HG03159 (cell line): ENCODE data around the gene SMIM30.
"Not testable (repeated sequence)": the region's sequence is repeated elsewhere in the genome, so short reads cannot be mapped to it uniquely, and the experiment has no call there.

Experiments
- ATAC-seq: cut with Tn5 transposase; IDR thresholded peaks from one replicate; pipeline ENCODE4 v1.9.1; 2021; ENCODE audit warnings: mild to moderate bottlenecking, moderate library complexity; ENCODE audit not compliant: unreplicated experiment

The SMIM30 gene, protein sequence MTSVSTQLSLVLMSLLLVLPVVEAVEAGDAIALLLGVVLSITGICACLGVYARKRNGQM

DNA sequence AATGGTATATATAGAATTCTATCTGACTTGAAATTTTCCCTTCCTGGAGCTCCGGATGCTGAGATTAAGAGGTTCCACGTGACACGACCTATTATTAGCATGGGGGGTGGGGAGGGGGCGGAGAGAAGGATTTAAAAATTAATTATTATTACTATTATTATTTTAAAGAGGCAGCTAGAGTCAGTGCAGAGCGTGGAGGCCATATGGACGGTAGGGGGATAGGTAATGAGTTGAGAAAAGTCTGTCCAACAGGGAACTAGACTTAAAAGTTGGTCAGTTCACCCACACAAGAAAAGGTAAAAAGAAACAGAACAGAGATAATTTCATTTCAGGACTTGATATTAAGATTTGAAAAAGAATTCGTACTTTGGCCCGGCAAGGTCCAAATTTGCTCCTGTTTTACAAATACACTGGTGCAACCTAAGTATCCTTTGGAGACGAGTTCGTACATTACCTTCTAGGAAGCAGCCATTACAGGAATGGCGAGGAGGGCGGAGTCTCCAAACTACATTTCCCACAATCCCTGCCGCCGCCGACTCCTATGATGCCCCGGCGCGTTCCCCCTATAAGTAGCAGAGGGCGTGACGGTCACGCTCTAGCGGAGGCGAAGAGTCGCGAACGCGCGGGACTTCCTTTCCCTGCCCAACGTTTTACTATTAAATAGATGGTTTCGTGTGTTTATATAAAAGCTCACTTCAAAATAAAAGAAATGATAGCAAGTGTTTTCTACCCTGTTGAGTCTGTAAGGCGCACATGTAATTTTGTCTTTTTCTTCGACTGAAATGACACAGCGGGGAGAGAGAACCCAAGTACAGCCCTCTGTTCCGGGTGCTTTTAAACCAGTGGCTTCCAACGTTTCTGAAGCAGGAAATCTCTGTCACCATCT lies at the start of gene SMIM30:
TSS of gene SMIM30 (minus strand) at position 481 of the 886 bp plus-strand sequence. CDS start 976 bp downstream, outside the sequence.
- peak; percentile 99 for ATAC-seq

DNA sequence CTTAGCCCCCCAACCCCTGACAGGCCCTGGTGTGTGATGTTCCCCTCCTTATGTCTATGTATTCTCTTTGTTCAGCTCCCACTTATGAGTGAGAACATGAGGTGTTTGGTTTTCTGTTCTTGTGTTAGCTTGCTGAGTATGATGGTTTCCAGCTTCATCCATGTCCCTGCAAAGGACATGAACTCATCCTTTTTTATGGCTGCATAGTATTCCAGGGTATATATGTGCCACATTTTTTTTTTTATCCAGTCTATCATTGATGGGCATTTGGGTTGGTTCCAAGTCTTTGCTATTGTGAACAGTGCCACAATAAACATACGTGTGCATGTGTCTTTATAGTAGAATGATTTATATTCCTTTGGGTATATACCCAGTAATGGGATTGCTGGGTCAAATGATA lies 47.8 kb upstream of the SMIM30 start:
- not testable (repeated sequence) for ATAC-seq

GRCh38 chr7:113161050-113161449 lies 42.7 kb upstream of the SMIM30 start:
- no peak for ATAC-seq

DNA sequence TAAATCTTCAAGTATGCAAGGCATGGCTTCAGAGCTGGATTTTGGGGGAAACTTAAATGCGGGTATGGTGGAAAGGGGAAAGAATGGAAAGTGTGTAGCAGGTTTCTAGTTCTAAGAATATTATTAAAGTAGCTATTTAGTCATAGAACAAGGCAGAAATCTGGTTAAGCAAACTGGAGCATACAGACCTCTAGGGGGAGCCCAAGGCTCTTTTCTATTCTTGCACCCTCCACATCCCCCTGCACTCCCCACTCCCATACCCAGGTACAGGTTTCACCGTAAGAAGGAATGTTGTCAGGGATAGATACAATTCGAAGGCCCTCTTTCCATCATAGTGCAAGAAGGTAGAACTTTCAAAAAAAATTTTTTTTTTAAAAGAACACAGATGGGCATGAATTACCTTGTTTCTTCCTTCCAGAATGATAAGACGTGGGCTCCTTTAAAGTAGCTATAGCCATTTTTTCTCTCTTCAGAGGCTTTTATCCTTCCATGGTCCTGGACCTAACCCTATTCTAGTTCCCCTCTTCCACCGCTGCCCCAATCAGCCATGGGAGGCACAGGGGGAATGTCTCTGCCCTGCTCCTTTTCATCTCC lies 41.5 kb upstream of the SMIM30 start:
- peak; percentile 80 for ATAC-seq

- ATAC-seq = no peak
These were observed 40.4 kb upstream of the SMIM30 start for GRCh38 chr7:113158756-113159155.

DNA sequence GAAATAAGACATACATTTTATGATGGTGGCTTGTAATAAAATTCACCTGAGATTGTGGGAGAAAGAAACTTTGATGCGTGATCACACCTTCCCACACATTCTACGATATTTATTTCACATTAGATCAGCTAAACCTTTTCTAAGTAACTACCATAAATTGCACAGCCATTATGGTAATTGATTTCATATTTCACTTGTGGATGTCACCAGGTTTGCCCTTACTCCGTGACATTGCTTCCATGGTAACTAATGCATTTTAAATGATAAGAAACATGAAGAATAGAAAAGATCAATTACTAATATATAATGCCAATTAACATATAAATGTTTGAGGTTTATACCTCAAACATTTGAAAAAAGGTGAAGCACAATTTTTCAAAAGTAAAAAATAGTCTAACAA lies 35.8 kb upstream of the SMIM30 start:
- ATAC-seq = no peak

GRCh38 chr7:113144817-113145216 lies 26.5 kb upstream of the SMIM30 start:
- no peak for ATAC-seq

DNA sequence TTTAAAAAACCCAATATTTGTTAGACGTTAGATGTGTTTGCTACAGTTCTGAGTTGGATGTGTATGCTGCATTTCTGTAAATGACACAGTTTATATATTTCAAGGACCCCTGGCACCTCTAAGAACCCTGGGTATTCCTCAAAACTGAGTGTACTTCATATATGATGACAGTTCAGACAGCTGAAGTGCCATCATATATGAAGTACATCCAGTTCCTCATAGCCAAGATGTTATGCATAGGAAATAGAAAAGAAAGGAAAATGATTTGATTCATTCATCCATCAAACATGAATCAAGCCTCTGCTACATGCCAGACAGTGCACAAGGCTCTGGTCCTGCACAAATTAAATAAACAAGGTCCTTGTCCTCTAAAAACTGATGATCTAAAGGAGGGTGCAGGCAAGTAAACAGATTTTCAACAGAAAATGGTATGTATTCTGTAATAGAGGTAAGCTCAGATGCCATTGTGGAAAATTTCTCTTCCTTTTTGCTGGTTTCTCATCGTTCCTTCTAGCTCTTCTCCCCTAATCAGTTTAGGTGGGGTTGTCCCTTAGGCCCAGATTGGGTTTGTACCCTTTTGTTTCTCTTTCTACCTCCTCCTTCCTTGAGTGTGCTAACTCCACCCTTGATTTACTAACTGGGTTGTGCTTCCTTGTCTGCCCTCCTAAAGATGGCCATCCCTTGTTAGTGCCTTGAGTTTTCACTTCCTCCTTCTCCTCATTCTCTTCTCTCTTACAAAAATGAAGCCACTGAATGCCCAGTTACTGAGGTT lies 25.3 kb upstream of the SMIM30 start:
- ATAC-seq = peak; percentile 37

GRCh38 chr7:113142385-113143119 lies 24.2 kb upstream of the SMIM30 start:
- peak; percentile 78 for ATAC-seq

- peak; percentile 10 for ATAC-seq
These were observed 23.4 kb upstream of the SMIM30 start for GRCh38 chr7:113141803-113142202.

DNA sequence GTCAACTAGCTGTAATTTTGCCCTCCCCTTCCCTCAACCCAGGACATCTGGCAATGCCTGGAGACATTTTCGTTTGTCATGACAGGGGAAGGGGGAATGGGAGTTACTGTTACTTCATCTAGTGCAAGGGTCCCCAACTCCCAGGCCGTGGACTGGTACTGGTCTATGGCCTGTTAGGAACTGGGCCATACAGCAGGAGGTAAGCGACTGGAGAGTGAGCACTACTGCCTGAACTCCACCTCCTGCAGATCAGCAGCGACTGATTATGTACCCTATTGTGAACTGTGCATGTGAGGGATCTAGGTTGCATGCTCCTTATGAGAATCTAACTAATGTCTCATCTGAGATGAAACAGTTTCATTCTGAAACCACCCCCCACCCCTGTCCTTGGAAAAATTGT lies 22.6 kb upstream of the SMIM30 start:
- no peak for ATAC-seq

GRCh38 chr7:113137241-113137640 lies 18.9 kb upstream of the SMIM30 start:
- no peak for ATAC-seq

GRCh38 chr7:113134025-113134424 lies 15.7 kb upstream of the SMIM30 start:
- no peak for ATAC-seq

DNA sequence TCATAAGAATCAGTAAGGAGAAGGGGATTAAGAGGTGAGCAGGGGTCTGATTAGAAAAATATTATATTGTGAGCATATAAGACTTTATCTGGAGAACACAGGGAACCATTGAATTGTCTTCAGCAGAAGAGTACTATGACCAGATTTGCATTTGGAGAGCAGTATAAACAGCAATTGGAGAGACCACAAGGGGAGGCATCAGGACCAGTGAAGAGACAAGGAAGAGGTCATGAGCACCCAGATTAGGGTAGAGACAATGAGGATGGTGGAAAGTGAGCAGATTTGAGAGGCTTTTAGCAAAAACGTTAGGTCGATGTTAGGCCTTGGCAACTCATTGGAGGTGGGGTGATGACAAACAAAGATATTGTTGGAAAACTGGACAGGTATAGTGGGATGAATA lies 13.0 kb upstream of the SMIM30 start:
- no peak for ATAC-seq

GRCh38 chr7:113128031-113128430 lies 9.7 kb upstream of the SMIM30 start:
- no peak for ATAC-seq

GRCh38 chr7:113125728-113126127 lies 7.4 kb upstream of the SMIM30 start:
- no peak for ATAC-seq

DNA sequence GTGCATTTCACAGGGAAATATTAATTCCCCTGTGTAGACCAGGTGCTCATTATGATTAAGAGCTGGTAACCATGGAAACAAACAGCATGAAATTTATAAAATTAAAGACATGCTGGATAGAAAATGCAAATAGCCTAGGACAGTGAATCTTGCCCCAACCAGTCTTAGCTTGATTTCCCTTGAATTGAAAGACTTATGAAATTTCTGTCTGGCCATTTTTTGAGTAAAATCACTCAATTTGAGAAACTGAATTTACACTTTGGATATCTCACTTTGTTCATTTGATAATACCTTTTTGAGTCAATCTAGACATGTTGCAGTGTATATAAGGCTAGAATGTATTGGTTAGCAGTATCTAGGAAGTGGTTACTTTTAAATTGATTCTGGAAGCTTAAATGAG lies 4.4 kb upstream of the SMIM30 start:
- ATAC-seq = no peak

DNA sequence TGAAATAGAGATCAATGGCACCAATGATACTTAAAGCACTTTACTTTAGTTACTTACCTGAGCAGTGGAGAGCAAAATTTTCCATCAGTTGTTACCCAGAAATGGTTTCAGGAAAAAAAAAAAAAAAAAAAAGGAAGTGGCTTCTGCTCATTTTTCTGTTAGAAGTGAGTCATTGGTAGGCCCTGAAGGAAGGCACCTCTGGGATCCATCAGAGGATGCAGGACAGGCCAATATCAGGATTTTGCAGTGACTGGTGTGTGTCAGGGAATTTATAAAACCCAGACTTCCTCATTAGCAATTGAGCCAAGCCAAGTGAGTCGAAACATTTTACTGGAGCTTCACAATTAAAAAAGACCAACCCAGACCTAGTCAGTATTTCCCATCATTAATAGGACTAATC lies 2.3 kb upstream of the SMIM30 start:
- ATAC-seq = no peak

DNA sequence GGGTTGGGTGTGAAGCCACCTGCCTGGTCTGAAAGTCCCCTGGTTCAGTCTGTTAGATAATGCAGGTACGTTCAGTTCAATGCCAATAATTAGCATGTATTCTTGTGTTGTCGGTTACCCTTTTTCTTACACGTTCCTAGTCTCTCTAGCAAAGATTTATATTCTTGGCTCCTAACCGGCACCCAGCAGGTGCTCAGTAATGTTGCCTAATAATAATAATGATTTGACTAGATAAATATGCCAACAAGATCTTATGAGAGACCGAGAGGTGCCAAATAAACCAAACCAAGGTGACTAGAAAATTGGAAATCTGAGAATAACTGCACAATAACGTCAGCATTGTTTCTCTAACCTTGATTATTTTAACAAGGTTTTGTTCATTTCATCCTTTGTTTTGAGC lies 1.1 kb upstream of the SMIM30 start:
- ATAC-seq = no peak

DNA sequence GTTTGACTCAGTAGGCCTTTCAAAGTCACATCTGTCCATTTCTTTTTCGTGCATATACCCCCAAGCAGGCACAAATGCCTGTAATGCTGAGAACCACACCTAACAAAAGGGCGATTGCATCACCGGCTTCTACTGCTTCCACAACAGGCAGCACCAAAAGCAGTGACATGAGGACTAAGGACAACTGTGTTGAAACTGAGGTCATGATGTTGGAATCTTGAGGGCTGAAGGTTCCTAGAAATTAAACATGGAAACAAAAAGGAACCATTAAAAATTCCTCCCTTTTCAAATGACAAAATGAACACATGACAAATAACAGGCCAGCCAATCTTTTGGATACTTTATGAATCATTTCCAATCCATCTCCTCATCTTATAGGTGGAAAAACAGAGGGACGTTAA lies 980 bp downstream of the SMIM30 start:
- ATAC-seq = not testable (repeated sequence)

DNA sequence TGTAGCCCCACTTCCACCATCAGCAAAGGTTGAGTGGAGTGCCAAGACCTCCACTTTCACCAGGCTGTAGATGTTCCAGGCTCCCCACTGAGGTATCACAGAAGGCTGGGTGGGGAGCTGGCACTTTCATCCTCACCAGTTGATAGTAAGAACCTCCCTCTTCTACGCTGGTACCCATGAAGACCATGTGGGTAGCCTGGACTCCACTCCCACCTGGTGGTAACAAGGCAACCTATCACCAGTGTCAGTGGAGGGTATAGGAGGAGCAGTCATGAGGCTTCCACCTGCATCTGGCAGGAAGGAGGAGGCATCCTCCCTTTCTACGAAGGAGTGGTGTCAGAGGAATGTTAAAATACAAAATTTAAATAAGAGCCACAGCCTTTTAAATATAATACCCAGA lies 4.4 kb downstream of the SMIM30 start:
- peak; percentile 43 for ATAC-seq
